Testis (tissue), 2 donors: Measurements from ENCODE around the gene EPB41.

Source experiments
- CTCF ChIP-seq, 3 experiments: fragments of 450-650 bp in 2 of 3; fragments of 200-600 bp in 1 of 3; sonication (generic) in 1 of 3; IDR thresholded peaks; one replicate each; pipeline ENCODE4 v1.5.1; 2016 to 2019; ENCODE audit warnings: antibody characterized with exemption in 3 of 3, mild to moderate bottlenecking in 2 of 3, moderate library complexity in 1 of 3
- POLR2A ChIP-seq: fragments of 450-650 bp; IDR thresholded peaks from one replicate; pipeline ENCODE4 v1.6.1; 2017; ENCODE audit warnings: antibody characterized with exemption, mild to moderate bottlenecking, moderate library complexity

DNA sequence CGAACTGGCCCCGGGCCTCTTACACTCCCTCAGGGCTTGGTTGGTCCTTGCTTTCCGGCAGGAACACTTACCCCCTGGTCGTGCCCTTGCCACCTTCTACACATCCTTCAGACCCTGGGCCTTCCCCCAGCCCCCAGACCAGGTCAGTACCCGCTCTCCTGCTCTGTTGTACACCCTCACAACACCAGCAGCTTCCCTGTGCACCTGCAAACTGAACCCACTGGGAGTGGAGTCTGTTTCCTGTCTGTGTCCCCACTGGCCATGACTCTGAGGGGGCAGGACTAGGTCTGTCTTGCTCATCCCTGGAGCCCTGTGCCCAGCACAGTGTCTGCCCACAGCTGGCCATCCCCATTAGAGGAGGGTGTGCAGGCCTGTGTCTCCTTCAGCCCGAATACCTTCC lies 211.4 kb downstream of the EPB41 start:
- TF ChIP-seq POLR2A (no peak), CTCF (IDR thresholded peaks at IDR 0.05) (no peak)
